SK-N-SH treated with all-trans-retinoic acid at 6 μM for 48 hours (cell line): ENCODE results near the gene POLR1C.

ENCODE experiments used
- ARNTL ChIP-seq: fragments of 450-650 bp; formaldehyde crosslinking; IDR thresholded peaks from 2 replicates; pipeline ENCODE4 v1.5.0; 2020; ENCODE audit warnings: low read depth, mild to moderate bottlenecking, moderate library complexity, borderline replicate concordance
- CSDC2 ChIP-seq: fragments of 250-450 bp; sonication (Bioruptor Pico); IDR thresholded peaks from 2 replicates; pipeline ENCODE4 v1.5.0; 2020; ENCODE audit warnings: mild to moderate bottlenecking, moderate library complexity
- ESRRG ChIP-seq: fragments of 250-450 bp; sonication (Bioruptor Pico); IDR thresholded peaks from 2 replicates; pipeline ENCODE4 v1.6.1; 2021; ENCODE audit warnings: mild to moderate bottlenecking
- GLIS3 ChIP-seq: fragments of 250-450 bp; sonication (Bioruptor Pico); IDR thresholded peaks from 2 replicates; pipeline ENCODE4 v1.5.0; 2020; ENCODE audit warnings: mild to moderate bottlenecking, moderate library complexity
- ISL1 ChIP-seq: fragments of 250-450 bp; sonication (Bioruptor Pico); IDR thresholded peaks from 2 replicates; pipeline ENCODE4 v2.1.2; 2022; ENCODE audit warnings: mild to moderate bottlenecking, moderate library complexity
- OSR1 ChIP-seq: fragments of 250-450 bp; sonication (Bioruptor Pico); IDR thresholded peaks from 2 replicates; pipeline ENCODE4 v1.8.0; 2022; ENCODE audit warnings: moderate library complexity, mild to moderate bottlenecking, inconsistent platforms
- PPARA ChIP-seq: fragments of 250-450 bp; sonication (Bioruptor Pico); IDR thresholded peaks from 2 replicates; pipeline ENCODE4 v1.5.0; 2020; ENCODE audit warnings: mild to moderate bottlenecking, borderline replicate concordance
- RARB ChIP-seq: fragments of 250-450 bp; sonication (Bioruptor Pico); IDR thresholded peaks from 2 replicates; pipeline ENCODE4 v1.8.0; 2021; ENCODE audit warnings: mild to moderate bottlenecking, moderate library complexity
- TOX ChIP-seq: fragments of 250-450 bp; sonication (Bioruptor Pico); IDR thresholded peaks from 2 replicates; pipeline ENCODE4 v1.8.0; 2021; ENCODE audit warnings: mild to moderate bottlenecking, moderate library complexity, borderline replicate concordance
- ZNF70 ChIP-seq: fragments of 450-650 bp; formaldehyde crosslinking; IDR thresholded peaks from 2 replicates; pipeline ENCODE4 v1.5.0; 2020; ENCODE audit warnings: mild to moderate bottlenecking, moderate library complexity
- ZNF8 ChIP-seq: fragments of 450-650 bp; formaldehyde crosslinking; IDR thresholded peaks from 2 replicates; pipeline ENCODE4 v1.5.0; 2020; ENCODE audit warnings: mild to moderate bottlenecking, moderate library complexity
- TF ChIP-seq, protein P1 (sequence below): fragments of 250-450 bp; sonication (Bioruptor Pico); IDR thresholded peaks from 2 replicates; pipeline ENCODE4 v1.5.1; 2020; ENCODE audit warnings: low read depth, mild to moderate bottlenecking, moderate library complexity
- TF ChIP-seq, protein P2 (sequence below): fragments of 250-450 bp; sonication (Bioruptor Pico); IDR thresholded peaks from 2 replicates; pipeline ENCODE4 v1.8.0; 2020; ENCODE audit warnings: mild to moderate bottlenecking, moderate library complexity, borderline replicate concordance

DNA sequence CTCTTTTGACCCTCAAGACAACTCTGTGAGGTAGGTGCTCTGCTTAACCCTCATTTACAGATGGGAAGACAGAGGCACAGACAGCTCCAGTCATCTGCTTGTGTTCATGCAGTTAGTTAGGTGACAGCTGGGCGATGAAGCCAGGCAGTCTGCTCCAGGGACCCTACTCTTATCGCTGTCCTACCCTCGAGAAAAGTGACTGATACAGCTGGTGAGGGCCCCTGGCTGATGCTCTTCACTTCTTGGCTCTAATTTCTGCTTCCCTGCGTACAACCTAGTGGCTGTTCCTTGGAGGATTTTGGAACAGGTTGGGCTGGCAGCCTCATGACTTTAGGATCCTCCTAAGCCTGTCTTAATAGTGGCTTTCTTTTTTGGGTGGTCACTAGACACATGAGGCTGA, 48.6 kb upstream of the POLR1C start:
- TF ChIP-seq, protein P1, sequence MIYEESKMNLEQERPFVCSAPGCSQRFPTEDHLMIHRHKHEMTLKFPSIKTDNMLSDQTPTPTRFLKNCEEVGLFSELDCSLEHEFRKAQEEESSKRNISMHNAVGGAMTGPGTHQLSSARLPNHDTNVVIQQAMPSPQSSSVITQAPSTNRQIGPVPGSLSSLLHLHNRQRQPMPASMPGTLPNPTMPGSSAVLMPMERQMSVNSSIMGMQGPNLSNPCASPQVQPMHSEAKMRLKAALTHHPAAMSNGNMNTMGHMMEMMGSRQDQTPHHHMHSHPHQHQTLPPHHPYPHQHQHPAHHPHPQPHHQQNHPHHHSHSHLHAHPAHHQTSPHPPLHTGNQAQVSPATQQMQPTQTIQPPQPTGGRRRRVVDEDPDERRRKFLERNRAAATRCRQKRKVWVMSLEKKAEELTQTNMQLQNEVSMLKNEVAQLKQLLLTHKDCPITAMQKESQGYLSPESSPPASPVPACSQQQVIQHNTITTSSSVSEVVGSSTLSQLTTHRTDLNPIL, result no peak
- TF ChIP-seq CSDC2 (CRISPR knock-in tag), result no peak
- TF ChIP-seq TOX (CRISPR knock-in tag), result no peak
- no peak for TF ChIP-seq ARNTL (CRISPR knock-in tag)
- TF ChIP-seq, protein P2, sequence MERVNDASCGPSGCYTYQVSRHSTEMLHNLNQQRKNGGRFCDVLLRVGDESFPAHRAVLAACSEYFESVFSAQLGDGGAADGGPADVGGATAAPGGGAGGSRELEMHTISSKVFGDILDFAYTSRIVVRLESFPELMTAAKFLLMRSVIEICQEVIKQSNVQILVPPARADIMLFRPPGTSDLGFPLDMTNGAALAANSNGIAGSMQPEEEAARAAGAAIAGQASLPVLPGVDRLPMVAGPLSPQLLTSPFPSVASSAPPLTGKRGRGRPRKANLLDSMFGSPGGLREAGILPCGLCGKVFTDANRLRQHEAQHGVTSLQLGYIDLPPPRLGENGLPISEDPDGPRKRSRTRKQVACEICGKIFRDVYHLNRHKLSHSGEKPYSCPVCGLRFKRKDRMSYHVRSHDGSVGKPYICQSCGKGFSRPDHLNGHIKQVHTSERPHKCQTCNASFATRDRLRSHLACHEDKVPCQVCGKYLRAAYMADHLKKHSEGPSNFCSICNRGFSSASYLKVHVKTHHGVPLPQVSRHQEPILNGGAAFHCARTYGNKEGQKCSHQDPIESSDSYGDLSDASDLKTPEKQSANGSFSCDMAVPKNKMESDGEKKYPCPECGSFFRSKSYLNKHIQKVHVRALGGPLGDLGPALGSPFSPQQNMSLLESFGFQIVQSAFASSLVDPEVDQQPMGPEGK (CRISPR knock-in tag), result no peak
- TF ChIP-seq ISL1, result no peak
- no peak for TF ChIP-seq PPARA (CRISPR knock-in tag)
- TF ChIP-seq OSR1, result no peak
- no peak for TF ChIP-seq ESRRG
- TF ChIP-seq RARB (CRISPR knock-in tag), result no peak
- no peak for TF ChIP-seq GLIS3 (CRISPR knock-in tag)
- no peak for TF ChIP-seq ZNF70 (CRISPR knock-in tag)
- no peak for TF ChIP-seq ZNF8
